ENCODE measurements around the gene PDE5A.

Gene PDE5A

DNA sequence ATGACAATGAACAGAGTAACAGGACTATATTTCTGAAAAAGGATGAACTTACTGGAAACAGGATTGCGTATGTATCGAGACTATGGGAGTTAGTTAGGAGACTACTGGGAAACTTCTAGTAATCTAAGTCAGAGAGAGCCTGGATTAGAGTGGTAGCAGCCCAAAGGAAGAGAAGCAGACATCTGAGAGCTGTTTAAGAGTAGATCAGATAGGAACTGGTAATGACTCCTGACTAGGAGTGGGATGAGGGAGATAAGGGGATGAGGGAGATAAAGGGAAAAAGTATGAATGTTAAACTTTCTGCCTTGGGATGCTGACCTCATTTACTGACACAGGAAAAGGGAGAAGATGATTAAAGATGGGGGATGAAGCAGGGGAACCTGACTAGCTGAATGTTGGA lies 116.2 kb downstream of the PDE5A start:
- H3K27me3 ChIP-seq (ENCODE audit: control insufficient read depth in 5 of 5, insufficient read depth in 4 of 5, low read length in 5 of 5), result no peaks in the 10 kb centered on the region
- no peak overlapping the region for H3K9ac ChIP-seq (ENCODE audit: low read length in 5 of 5)
- no peaks in the 10 kb centered on the region for H3K9me3 ChIP-seq (ENCODE audit: control insufficient read depth in 5 of 5, low read length in 5 of 5)
- peaks cover 29 to 51% (median 47%) of the 10 kb centered on the region in 5 donors for H3K36me3 ChIP-seq (ENCODE audit: control insufficient read depth in 5 of 5, insufficient read depth in 5 of 5, low read length in 5 of 5)
- H3K4me3 ChIP-seq (ENCODE audit: low read depth in 1 of 5, low read length in 5 of 5), result no peak overlapping the region
- peaks cover 0 to 4% (median 0%) of the 10 kb centered on the region in 5 donors for H3K4me1 ChIP-seq (ENCODE audit: control insufficient read depth in 5 of 5, insufficient read depth in 5 of 5, low read length in 5 of 5)
- no peak overlapping the region for H3K27ac ChIP-seq (ENCODE audit: low read depth, low read length)

DNA sequence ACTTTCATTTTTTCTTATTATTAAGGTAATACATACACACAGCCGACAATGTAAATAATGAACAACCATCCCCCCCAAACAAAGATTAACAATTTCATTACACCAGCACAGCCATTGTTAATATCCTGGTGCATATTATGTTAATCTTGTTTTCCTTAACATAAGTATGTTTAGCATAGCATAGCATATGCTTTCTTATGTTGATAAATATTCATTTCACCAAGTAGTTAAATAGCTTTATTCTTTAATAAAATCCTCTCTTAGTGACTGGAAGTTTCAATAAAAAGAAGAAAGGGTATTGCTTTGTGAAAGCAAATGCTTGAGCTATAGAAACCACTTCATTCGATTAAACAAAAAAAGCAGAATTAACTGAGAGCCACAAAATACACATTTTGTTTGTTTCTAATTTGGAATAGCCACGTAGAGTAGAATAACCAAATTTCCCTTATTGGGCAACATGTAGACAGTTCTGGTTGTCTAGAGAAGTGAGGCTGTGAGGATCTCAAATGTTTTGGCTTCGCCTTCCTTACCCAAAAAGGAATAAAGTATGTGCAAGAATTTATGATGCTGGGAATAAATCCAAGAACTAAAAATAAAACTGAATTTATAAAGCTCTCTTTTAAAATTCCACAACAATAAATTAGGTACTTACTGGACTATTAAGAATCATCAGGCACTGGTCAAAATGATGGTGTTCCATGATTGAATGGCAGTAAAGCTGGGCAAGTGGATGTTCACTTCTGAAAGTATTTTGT lies 118.0 kb downstream of the PDE5A start:
- no peak overlapping the region for H3K27ac ChIP-seq (ENCODE audit: low read depth, low read length)
- peaks cover 28 to 49% (median 36%) of the 10 kb centered on the region in 5 donors for H3K36me3 ChIP-seq (ENCODE audit: control insufficient read depth in 5 of 5, insufficient read depth in 5 of 5, low read length in 5 of 5)
- H3K9ac ChIP-seq (ENCODE audit: low read length in 5 of 5), result no peak overlapping the region
- no peak overlapping the region for H3K4me3 ChIP-seq (ENCODE audit: low read depth in 1 of 5, low read length in 5 of 5)
- no peaks in the 10 kb centered on the region for H3K27me3 ChIP-seq (ENCODE audit: control insufficient read depth in 5 of 5, insufficient read depth in 4 of 5, low read length in 5 of 5)
- peaks cover 0 to 4% (median 0%) of the 10 kb centered on the region in 5 donors for H3K4me1 ChIP-seq (ENCODE audit: control insufficient read depth in 5 of 5, insufficient read depth in 5 of 5, low read length in 5 of 5)
- no peaks in the 10 kb centered on the region for H3K9me3 ChIP-seq (ENCODE audit: control insufficient read depth in 5 of 5, low read length in 5 of 5)

DNA sequence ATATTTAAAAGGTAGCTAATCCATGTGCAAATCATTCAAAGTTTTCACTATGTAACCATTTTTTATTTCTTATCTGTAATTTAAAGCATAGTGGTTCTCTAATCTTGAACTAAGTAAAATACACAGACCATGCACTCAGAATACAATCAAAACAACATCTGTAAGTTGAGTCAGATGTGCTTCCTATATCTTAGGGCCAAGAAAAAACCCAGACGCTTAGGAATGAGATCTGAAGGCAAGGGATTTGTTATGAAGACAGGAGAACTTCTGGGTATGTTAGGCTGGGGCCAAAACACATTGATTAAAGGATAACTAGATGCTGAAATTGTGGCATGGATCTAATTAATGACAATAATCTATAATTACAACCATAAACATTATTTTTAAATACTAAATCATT lies 120.3 kb downstream of the PDE5A start:
- no peak overlapping the region for H3K9ac ChIP-seq (ENCODE audit: low read length in 5 of 5)
- no peaks in the 10 kb centered on the region for H3K9me3 ChIP-seq (ENCODE audit: control insufficient read depth in 5 of 5, low read length in 5 of 5)
- peaks cover 0 to 4% (median 0%) of the 10 kb centered on the region in 5 donors for H3K4me1 ChIP-seq (ENCODE audit: control insufficient read depth in 5 of 5, insufficient read depth in 5 of 5, low read length in 5 of 5)
- no peaks in the 10 kb centered on the region for H3K27me3 ChIP-seq (ENCODE audit: control insufficient read depth in 5 of 5, insufficient read depth in 4 of 5, low read length in 5 of 5)
- H3K27ac ChIP-seq (ENCODE audit: low read depth, low read length), result no peak overlapping the region
- peaks cover 7 to 39% (median 23%) of the 10 kb centered on the region in 5 donors for H3K36me3 ChIP-seq (ENCODE audit: control insufficient read depth in 5 of 5, insufficient read depth in 5 of 5, low read length in 5 of 5)
- no peak overlapping the region for H3K4me3 ChIP-seq (ENCODE audit: low read depth in 1 of 5, low read length in 5 of 5)

DNA sequence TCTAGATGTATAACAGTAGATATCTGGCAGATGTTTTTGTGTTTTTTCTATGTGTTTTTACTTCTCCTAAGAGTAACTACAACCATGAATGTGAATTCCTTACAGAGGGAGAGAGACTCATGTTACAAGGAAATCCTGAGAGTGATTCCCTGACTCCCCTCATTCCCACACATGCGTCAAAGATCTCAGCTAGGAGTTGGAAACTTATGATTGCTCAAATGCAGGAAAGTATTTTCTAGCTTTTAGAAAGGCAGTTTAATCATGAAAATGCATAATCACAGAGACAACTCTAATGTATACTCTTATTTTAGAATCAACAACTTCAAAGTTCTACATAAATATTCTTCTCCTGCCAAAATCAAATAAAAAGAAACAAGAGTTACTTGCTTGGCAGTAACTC lies 121.8 kb downstream of the PDE5A start:
- H3K27me3 ChIP-seq (ENCODE audit: control insufficient read depth in 5 of 5, insufficient read depth in 4 of 5, low read length in 5 of 5), result no peaks in the 10 kb centered on the region
- no peaks in the 10 kb centered on the region for H3K9me3 ChIP-seq (ENCODE audit: control insufficient read depth in 5 of 5, low read length in 5 of 5)
- H3K27ac ChIP-seq (ENCODE audit: low read depth, low read length), result no peak overlapping the region
- peaks cover 0 to 4% (median 0%) of the 10 kb centered on the region in 5 donors for H3K4me1 ChIP-seq (ENCODE audit: control insufficient read depth in 5 of 5, insufficient read depth in 5 of 5, low read length in 5 of 5)
- H3K36me3 ChIP-seq (ENCODE audit: control insufficient read depth in 5 of 5, insufficient read depth in 5 of 5, low read length in 5 of 5), result peaks cover 3 to 34% (median 14%) of the 10 kb centered on the region in 5 donors
- no peak overlapping the region for H3K4me3 ChIP-seq (ENCODE audit: low read depth in 1 of 5, low read length in 5 of 5)
- no peak overlapping the region for H3K9ac ChIP-seq (ENCODE audit: low read length in 5 of 5)

DNA sequence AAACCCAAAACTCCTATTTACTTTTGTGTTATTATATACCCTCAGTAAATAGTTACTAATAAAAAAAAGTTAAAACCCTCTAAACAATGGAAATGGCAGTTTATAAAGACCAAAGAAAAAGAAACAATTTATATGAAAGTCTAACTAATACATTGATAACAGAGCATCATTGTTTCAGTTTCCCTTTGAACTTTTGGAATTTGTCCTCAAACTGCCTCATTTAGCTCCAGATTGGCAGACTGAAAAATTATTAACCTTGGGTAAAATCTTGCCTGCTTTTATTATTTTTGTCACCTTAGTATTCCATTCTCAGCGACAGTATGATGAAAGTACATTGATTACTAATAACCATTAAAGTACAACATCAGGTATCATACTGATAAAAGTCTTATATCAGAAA lies 124.0 kb downstream of the PDE5A start:
- Histone ChIP-seq H3K4me1 (ENCODE audit: control insufficient read depth in 5 of 5, insufficient read depth in 5 of 5, low read length in 5 of 5) (no peaks in the 10 kb centered on the region), H3K27me3 (ENCODE audit: control insufficient read depth in 5 of 5, insufficient read depth in 4 of 5, low read length in 5 of 5) (no peaks in the 10 kb centered on the region), H3K9ac (ENCODE audit: low read length in 5 of 5) (no peak overlapping the region), H3K9me3 (ENCODE audit: control insufficient read depth in 5 of 5, low read length in 5 of 5) (no peaks in the 10 kb centered on the region), H3K27ac (ENCODE audit: low read depth, low read length) (no peak overlapping the region), H3K4me3 (ENCODE audit: low read depth in 1 of 5, low read length in 5 of 5) (no peak overlapping the region), H3K36me3 (ENCODE audit: control insufficient read depth in 5 of 5, insufficient read depth in 5 of 5, low read length in 5 of 5) (peaks cover 7 to 55% (median 31%) of the 10 kb centered on the region in 5 donors)

DNA sequence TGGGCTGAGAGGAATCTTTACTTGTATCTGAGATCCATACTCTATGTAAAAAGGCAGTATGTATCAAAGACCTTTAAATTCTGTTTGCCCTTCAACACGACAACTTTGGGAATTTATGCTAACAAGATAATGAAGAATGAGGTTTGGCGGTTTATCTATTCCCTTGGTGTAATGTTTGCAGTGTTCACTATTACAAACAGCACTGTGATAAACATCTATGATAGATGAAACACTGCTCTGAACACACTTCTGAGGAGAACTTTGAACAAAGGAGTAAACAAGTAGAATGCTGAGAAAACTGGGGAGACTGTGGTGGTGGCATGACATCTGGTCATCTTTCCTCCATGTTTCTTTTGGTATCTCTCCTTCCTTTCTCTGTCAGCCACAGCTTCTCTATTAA lies 126.9 kb downstream of the PDE5A start:
- H3K9me3 ChIP-seq (ENCODE audit: control insufficient read depth in 5 of 5, low read length in 5 of 5), result no peaks in the 10 kb centered on the region
- no peaks in the 10 kb centered on the region for H3K27me3 ChIP-seq (ENCODE audit: control insufficient read depth in 5 of 5, insufficient read depth in 4 of 5, low read length in 5 of 5)
- no peaks in the 10 kb centered on the region for H3K4me1 ChIP-seq (ENCODE audit: control insufficient read depth in 5 of 5, insufficient read depth in 5 of 5, low read length in 5 of 5)
- H3K27ac ChIP-seq (ENCODE audit: low read depth, low read length), result no peak overlapping the region
- no peak overlapping the region for H3K9ac ChIP-seq (ENCODE audit: low read length in 5 of 5)
- no peak overlapping the region for H3K4me3 ChIP-seq (ENCODE audit: low read depth in 1 of 5, low read length in 5 of 5)
- H3K36me3 ChIP-seq (ENCODE audit: control insufficient read depth in 5 of 5, insufficient read depth in 5 of 5, low read length in 5 of 5), result peaks cover 16 to 69% (median 42%) of the 10 kb centered on the region in 5 donors

DNA sequence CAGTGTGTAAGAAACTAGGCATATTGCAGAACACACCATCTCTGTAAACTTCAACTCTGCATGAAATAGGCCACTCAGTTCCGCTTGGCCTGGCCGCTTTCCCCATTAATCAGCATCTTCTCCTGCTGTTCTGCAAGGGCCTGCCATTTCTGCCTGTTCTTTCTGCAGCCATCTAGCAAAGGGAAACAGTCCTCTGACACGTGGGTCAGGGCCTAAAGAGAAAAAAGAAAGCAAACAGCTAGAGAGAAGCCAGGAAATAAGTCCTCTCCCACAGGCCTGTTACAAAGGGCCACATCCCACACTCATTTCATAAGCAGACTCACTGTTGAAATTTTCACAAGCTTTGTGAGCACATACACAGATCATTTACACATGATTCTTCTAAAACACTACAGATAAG lies 130.1 kb downstream of the PDE5A start:
- no peaks in the 10 kb centered on the region for H3K27me3 ChIP-seq (ENCODE audit: control insufficient read depth in 5 of 5, insufficient read depth in 4 of 5, low read length in 5 of 5)
- no peaks in the 10 kb centered on the region for H3K4me1 ChIP-seq (ENCODE audit: control insufficient read depth in 5 of 5, insufficient read depth in 5 of 5, low read length in 5 of 5)
- H3K4me3 ChIP-seq (ENCODE audit: low read depth in 1 of 5, low read length in 5 of 5), result no peak overlapping the region
- no peak overlapping the region for H3K27ac ChIP-seq (ENCODE audit: low read depth, low read length)
- H3K9ac ChIP-seq (ENCODE audit: low read length in 5 of 5), result no peak overlapping the region
- H3K36me3 ChIP-seq (ENCODE audit: control insufficient read depth in 5 of 5, insufficient read depth in 5 of 5, low read length in 5 of 5), result peaks cover 28 to 75% (median 63%) of the 10 kb centered on the region in 5 donors
- no peaks in the 10 kb centered on the region for H3K9me3 ChIP-seq (ENCODE audit: control insufficient read depth in 5 of 5, low read length in 5 of 5)

DNA sequence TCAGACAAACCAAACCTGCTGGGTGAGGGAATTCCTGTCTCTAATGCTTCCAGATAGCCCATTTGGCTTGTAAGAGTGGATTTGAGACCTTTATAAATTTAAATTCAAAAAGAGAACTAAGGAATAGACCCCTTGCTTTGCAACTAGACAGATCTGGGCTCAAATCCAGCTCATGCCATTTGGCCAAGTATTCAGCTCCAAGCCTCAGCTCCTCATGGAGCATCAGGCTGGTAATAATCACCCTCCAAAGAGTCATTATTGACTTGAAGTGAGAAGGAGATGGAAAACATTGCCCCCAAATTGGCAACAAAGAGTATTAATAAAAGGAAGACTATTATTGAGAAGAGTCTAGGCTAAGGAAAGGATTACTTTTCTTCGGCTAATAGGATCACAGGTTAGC lies 134.7 kb downstream of the PDE5A start:
- Histone ChIP-seq H3K4me3 (ENCODE audit: low read depth in 1 of 5, low read length in 5 of 5) (no peak overlapping the region), H3K36me3 (ENCODE audit: control insufficient read depth in 5 of 5, insufficient read depth in 5 of 5, low read length in 5 of 5) (peaks cover 34 to 59% (median 38%) of the 10 kb centered on the region in 5 donors), H3K4me1 (ENCODE audit: control insufficient read depth in 5 of 5, insufficient read depth in 5 of 5, low read length in 5 of 5) (peaks cover 0 to 3% (median 0%) of the 10 kb centered on the region in 5 donors), H3K9ac (ENCODE audit: low read length in 5 of 5) (no peak overlapping the region), H3K9me3 (ENCODE audit: control insufficient read depth in 5 of 5, low read length in 5 of 5) (no peaks in the 10 kb centered on the region), H3K27me3 (ENCODE audit: control insufficient read depth in 5 of 5, insufficient read depth in 4 of 5, low read length in 5 of 5) (no peaks in the 10 kb centered on the region), H3K27ac (ENCODE audit: low read depth, low read length) (peak overlapping the region; percentile 0)

DNA sequence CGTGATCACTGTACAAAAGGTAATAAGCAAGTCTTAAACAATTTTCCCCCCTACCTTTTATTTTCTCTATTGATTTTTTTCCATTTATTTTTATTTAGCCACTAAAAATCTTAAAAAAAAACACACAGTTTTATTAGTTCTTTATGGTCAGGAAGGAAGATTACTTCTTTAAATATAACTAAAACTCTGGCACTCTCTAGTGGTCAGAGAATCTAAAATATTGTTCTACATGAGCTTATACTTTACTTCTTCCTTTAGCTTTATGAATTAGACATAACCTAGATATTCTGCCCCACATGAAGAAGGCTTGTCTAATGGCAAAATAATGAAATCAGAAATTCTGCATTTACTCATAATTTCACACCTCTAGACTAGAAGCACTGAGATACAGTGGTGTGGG lies 135.2 kb downstream of the PDE5A start:
- Histone ChIP-seq H3K36me3 (ENCODE audit: control insufficient read depth in 5 of 5, insufficient read depth in 5 of 5, low read length in 5 of 5) (peaks cover 30 to 60% (median 37%) of the 10 kb centered on the region in 5 donors), H3K9ac (ENCODE audit: low read length in 5 of 5) (no peak overlapping the region), H3K4me3 (ENCODE audit: low read depth in 1 of 5, low read length in 5 of 5) (no peak overlapping the region), H3K27ac (ENCODE audit: low read depth, low read length) (peak overlapping the region; percentile 0), H3K4me1 (ENCODE audit: control insufficient read depth in 5 of 5, insufficient read depth in 5 of 5, low read length in 5 of 5) (peaks cover 0 to 3% (median 0%) of the 10 kb centered on the region in 5 donors), H3K9me3 (ENCODE audit: control insufficient read depth in 5 of 5, low read length in 5 of 5) (no peaks in the 10 kb centered on the region), H3K27me3 (ENCODE audit: control insufficient read depth in 5 of 5, insufficient read depth in 4 of 5, low read length in 5 of 5) (no peaks in the 10 kb centered on the region)

DNA sequence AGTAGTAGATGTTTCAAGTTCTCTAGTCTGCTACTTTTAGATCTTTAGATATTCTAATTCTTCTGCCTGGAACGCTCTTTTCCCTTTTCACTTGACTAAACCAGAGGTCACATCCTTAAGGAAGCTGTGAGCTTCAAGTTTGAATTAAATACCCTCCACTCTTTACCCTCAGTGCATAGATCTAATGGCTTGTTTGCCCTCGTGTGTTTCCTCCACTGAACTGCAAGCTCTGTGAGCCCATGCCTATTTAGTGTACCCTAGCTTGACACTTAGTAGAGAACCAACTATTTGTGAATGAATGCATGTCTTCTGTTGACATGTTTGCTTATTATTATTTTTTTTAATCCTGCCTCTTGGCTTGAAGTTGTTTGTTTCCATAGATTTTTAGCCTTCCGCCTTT lies 138.3 kb downstream of the PDE5A start:
- Histone ChIP-seq H3K9ac (ENCODE audit: low read length in 5 of 5) (no peak overlapping the region), H3K4me3 (ENCODE audit: low read depth in 1 of 5, low read length in 5 of 5) (no peak overlapping the region), H3K9me3 (ENCODE audit: control insufficient read depth in 5 of 5, low read length in 5 of 5) (no peaks in the 10 kb centered on the region), H3K27me3 (ENCODE audit: control insufficient read depth in 5 of 5, insufficient read depth in 4 of 5, low read length in 5 of 5) (no peaks in the 10 kb centered on the region), H3K27ac (ENCODE audit: low read depth, low read length) (no peak overlapping the region), H3K4me1 (ENCODE audit: control insufficient read depth in 5 of 5, insufficient read depth in 5 of 5, low read length in 5 of 5) (peaks cover 0 to 3% (median 0%) of the 10 kb centered on the region in 5 donors), H3K36me3 (ENCODE audit: control insufficient read depth in 5 of 5, insufficient read depth in 5 of 5, low read length in 5 of 5) (peaks cover 11 to 35% (median 19%) of the 10 kb centered on the region in 5 donors)
